T-helper 1 cell treated with Interleukin-12 subunit alpha and Interleukin-12 subunit beta and Interleukin-4 antibody, amounts not matched to agents 30 μg/mL and 1 μg/mL, for 36 hours (primary cell): Measurements from ENCODE around the gene HIVEP3.
"Not testable (repeated sequence)": the region's sequence is repeated elsewhere in the genome, so short reads cannot be mapped to it uniquely, and the experiment has no call there.

ENCODE experiments used
- H3K27ac Mint-ChIP-seq: one replicate; pipeline ENCODE4 v1.8.0; 2021; ENCODE audit warnings: mild to moderate bottlenecking, mixed read lengths
- H3K27me3 Mint-ChIP-seq: one replicate; pipeline ENCODE4 v1.8.0; 2021; ENCODE audit warnings: low read depth, mixed read lengths
- H3K36me3 Mint-ChIP-seq: one replicate; pipeline ENCODE4 v1.8.0; 2021; ENCODE audit warnings: low read depth, mixed read lengths
- H3K4me1 Mint-ChIP-seq: one replicate; pipeline ENCODE4 v1.8.0; 2021; ENCODE audit warnings: low read depth, mixed read lengths
- H3K4me3 Mint-ChIP-seq: one replicate; pipeline ENCODE4 v1.8.0; 2021; ENCODE audit warnings: mild to moderate bottlenecking, moderate library complexity, mixed read lengths
- H3K9me3 Mint-ChIP-seq: one replicate; pipeline ENCODE4 v1.8.0; 2021; ENCODE audit warnings: mixed read lengths

The HIVEP3 gene

GRCh38 chr1:41568204-41568603 is 350.5 kb downstream of the HIVEP3 start:
- Mint-ChIP-seq H3K4me3 (no peak overlapping the region), H3K36me3 (peaks cover 40% of the 10 kb centered on the region), H3K27me3 (no peaks in the 10 kb centered on the region), H3K27ac (no peak overlapping the region), H3K9me3 (no peaks in the 10 kb centered on the region), H3K4me1 (peaks cover 13% of the 10 kb centered on the region)

DNA sequence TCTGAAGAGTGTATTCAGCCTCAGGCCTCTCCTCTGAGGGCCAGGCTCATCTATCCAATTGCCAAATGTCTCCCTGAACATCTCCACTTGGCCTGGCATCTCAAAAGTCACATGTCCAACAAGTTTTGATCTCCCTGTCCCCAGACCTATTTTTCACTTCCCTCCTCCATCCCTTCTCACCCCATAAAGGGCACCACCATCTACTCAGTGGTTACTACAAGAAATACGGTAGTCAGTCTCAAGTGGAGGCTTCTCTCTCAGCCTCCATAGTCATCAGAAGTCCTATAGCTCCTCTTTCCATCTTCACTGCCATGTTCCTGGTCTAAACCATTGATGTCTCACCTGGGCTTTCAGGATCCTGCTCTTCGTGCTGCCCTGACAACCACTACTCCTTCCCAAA is 351.8 kb downstream of the HIVEP3 start:
- Mint-ChIP-seq H3K9me3 (no peaks in the 10 kb centered on the region), H3K27me3 (no peaks in the 10 kb centered on the region), H3K27ac (no peak overlapping the region), H3K4me1 (peaks cover 11% of the 10 kb centered on the region), H3K36me3 (peaks cover 33% of the 10 kb centered on the region), H3K4me3 (no peak overlapping the region)

- Mint-ChIP-seq H3K27me3 (no peaks in the 10 kb centered on the region), H3K4me3 (no peak overlapping the region), H3K36me3 (peaks cover 27% of the 10 kb centered on the region), H3K27ac (no peak overlapping the region), H3K9me3 (no peaks in the 10 kb centered on the region), H3K4me1 (peaks cover 9% of the 10 kb centered on the region)
Measured at GRCh38 chr1:41566274-41566885, 352.3 kb downstream of the HIVEP3 start.

GRCh38 chr1:41564741-41565475 is 353.8 kb downstream of the HIVEP3 start:
- no peak overlapping the region for H3K4me3 Mint-ChIP-seq

DNA sequence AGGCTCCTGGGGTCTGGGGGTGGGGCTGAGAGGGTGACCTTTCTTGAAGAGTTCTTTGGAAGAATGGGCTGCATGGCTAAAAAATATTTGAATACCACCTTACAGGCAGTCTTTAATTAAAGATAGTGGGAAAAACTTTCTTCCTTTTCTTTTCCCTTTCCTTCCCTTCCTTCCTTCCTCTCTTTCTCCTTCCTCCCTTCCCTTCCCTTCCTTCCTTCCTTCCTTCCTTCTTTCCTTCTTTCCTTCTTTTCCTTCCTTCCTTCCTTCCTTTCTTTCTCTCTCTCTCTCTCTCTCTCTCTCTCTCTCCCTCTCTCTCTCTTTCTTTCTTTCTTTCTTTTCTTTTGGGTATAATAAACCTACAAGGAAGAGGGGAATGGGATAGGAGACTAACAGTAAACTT is 356.4 kb downstream of the HIVEP3 start:
- peaks cover 9% of the 10 kb centered on the region for H3K4me1 Mint-ChIP-seq
- no peak overlapping the region for H3K27ac Mint-ChIP-seq
- no peaks in the 10 kb centered on the region for H3K9me3 Mint-ChIP-seq
- H3K36me3 Mint-ChIP-seq, result peaks cover 35% of the 10 kb centered on the region
- H3K27me3 Mint-ChIP-seq, result no peaks in the 10 kb centered on the region
- no peak overlapping the region for H3K4me3 Mint-ChIP-seq

More at GRCh38 chr1:41564741-41565475, 353.8 kb downstream of the HIVEP3 start:
- H3K9me3 Mint-ChIP-seq, result no peaks in the 10 kb centered on the region
- H3K27ac Mint-ChIP-seq, result no peak overlapping the region
- H3K27me3 Mint-ChIP-seq, result no peaks in the 10 kb centered on the region
- H3K36me3 Mint-ChIP-seq, result peaks cover 30% of the 10 kb centered on the region
- peaks cover 9% of the 10 kb centered on the region for H3K4me1 Mint-ChIP-seq

- Mint-ChIP-seq H3K9me3 (peaks cover 10% of the 10 kb centered on the region), H3K27ac (no peak overlapping the region), H3K4me3 (no peak overlapping the region), H3K4me1 (peaks cover 9% of the 10 kb centered on the region), H3K27me3 (no peaks in the 10 kb centered on the region), H3K36me3 (peaks cover 44% of the 10 kb centered on the region)
Measured at GRCh38 chr1:41560931-41561330, 357.8 kb downstream of the HIVEP3 start.

DNA sequence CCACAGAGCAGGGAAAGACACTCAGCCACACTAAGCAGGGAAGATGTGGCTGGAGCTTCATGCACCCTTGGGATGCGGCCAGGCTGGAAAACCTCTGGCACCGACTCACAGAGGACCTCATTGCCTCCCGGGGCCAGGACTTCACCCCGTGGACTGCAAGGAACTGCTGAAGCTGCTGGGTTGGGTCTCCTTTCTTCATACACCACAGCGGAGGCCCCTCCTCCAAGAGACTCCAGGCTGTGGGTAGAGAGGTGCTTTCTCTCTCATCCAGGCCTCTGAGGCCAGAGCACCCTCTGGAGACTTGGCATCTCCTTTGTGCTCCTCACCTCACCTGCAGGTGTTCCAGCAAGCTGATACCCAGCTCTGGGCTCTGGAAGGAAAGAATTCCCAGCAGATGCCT is 358.2 kb downstream of the HIVEP3 start:
- H3K36me3 Mint-ChIP-seq, result peaks cover 47% of the 10 kb centered on the region
- H3K27ac Mint-ChIP-seq, result no peak overlapping the region
- no peak overlapping the region for H3K4me3 Mint-ChIP-seq
- H3K27me3 Mint-ChIP-seq, result no peaks in the 10 kb centered on the region
- H3K9me3 Mint-ChIP-seq, result peaks cover 14% of the 10 kb centered on the region
- peaks cover 12% of the 10 kb centered on the region for H3K4me1 Mint-ChIP-seq

DNA sequence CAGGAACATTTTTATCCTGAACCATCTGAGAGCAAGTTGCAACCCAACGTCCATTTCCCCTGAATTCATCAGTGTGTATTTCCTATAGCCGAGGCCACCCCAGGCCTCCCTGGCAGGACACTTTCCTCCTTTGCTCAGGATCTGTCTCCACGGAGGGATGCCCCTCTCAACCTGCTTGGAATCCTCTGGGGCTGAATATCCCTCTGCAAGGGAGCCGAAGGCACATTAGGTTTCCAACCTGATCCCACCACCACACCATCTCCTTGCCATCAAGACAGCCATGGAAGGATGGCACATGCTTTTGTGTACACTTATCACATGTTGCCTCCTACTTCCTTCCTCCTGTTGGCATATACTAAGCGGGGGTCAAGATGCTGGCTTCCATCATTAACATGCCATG is 359.4 kb downstream of the HIVEP3 start:
- Mint-ChIP-seq H3K4me3 (no peak overlapping the region), H3K4me1 (peaks cover 8% of the 10 kb centered on the region), H3K36me3 (peaks cover 44% of the 10 kb centered on the region), H3K27ac (no peak overlapping the region), H3K9me3 (peaks cover 17% of the 10 kb centered on the region), H3K27me3 (no peaks in the 10 kb centered on the region)

DNA sequence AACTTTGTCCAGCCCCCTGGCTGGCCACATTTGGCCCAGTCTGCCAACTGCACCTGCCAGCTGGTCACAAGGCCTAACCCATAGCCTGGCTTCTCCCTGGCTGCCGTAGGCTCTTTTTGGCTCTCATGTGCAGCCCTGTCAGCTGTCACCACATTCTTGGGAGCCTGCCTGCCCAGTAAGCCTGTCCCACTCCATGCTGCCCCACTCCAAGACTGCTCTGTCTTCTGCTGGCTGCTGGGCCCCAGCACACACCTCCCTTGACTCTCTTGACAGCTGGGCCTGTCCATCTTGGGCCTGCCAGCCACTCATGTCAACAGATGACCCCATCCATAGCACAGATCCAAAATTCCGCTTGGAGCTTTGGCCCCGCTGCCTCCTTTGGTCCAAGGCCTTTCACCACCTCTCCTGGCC is 360.0 kb downstream of the HIVEP3 start:
- H3K4me1 Mint-ChIP-seq, result peaks cover 5% of the 10 kb centered on the region
- no peak overlapping the region for H3K27ac Mint-ChIP-seq
- no peaks in the 10 kb centered on the region for H3K27me3 Mint-ChIP-seq
- peaks cover 23% of the 10 kb centered on the region for H3K9me3 Mint-ChIP-seq
- peaks cover 48% of the 10 kb centered on the region for H3K36me3 Mint-ChIP-seq
- H3K4me3 Mint-ChIP-seq, result no peak overlapping the region

GRCh38 chr1:41557751-41558455 is 360.8 kb downstream of the HIVEP3 start:
- H3K27me3 Mint-ChIP-seq, result no peaks in the 10 kb centered on the region
- peaks cover 5% of the 10 kb centered on the region for H3K4me1 Mint-ChIP-seq
- H3K4me3 Mint-ChIP-seq, result no peak overlapping the region
- H3K27ac Mint-ChIP-seq, result no peak overlapping the region
- peaks cover 53% of the 10 kb centered on the region for H3K36me3 Mint-ChIP-seq
- peaks cover 30% of the 10 kb centered on the region for H3K9me3 Mint-ChIP-seq

GRCh38 chr1:41554746-41555145 is 364.0 kb downstream of the HIVEP3 start:
- Mint-ChIP-seq H3K36me3 (peaks cover 50% of the 10 kb centered on the region), H3K9me3 (peaks cover 35% of the 10 kb centered on the region)
- not testable (repeated sequence) for H3K4me1 Mint-ChIP-seq, H3K27me3 Mint-ChIP-seq, H3K4me3 Mint-ChIP-seq, H3K27ac Mint-ChIP-seq

DNA sequence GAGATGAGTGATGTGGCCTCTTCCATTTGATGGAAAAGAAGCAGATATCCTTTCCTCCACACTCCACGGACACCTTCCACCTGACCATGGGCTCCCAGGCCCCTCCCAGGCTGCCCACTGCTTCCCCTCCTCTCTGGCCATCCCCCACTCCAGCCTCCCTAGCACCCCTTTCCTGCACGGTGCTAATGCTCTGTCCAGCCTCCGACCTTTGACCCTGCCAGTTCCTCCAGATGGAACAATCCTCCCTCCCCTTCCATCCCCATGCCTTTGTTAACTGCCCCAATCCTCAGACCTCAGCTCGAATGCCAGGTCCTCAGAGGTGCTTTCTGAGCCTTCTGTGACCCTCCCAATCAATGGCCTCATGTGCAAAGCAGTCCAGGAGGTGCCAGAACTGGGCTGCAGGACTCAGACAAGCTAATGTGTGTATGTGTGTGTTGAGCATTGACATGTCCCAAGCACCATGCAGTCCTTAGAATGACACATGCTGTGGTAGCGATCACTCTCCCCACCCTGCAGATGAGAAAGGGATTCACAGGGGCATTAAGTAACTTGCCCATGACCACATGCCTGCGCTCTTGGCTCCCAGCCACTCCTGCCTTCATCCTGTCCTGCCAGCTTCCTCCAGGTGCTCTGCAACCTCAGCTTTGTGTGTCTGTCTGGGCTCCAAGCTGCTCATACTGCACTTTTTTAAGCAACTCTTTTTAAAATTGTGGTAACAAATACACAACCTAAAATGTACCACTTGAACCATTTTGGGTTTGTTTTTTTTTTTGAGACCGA is 370.8 kb downstream of the HIVEP3 start:
- Mint-ChIP-seq H3K4me3 (no peak overlapping the region), H3K27ac (no peak overlapping the region), H3K36me3 (peaks cover 30% of the 10 kb centered on the region), H3K9me3 (peaks cover 10% of the 10 kb centered on the region), H3K4me1 (no peaks in the 10 kb centered on the region), H3K27me3 (no peaks in the 10 kb centered on the region)

- Mint-ChIP-seq H3K36me3 (peaks cover 26% of the 10 kb centered on the region), H3K27me3 (no peaks in the 10 kb centered on the region), H3K4me1 (no peaks in the 10 kb centered on the region), H3K4me3 (no peak overlapping the region), H3K27ac (no peak overlapping the region), H3K9me3 (peaks cover 5% of the 10 kb centered on the region)
Measured at GRCh38 chr1:41547336-41547735, 371.4 kb downstream of the HIVEP3 start.

- Mint-ChIP-seq H3K4me3 (no peak overlapping the region), H3K4me1 (no peaks in the 10 kb centered on the region), H3K36me3 (peaks cover 30% of the 10 kb centered on the region), H3K27me3 (no peaks in the 10 kb centered on the region), H3K9me3 (peaks cover 5% of the 10 kb centered on the region), H3K27ac (no peak overlapping the region)
Measured at GRCh38 chr1:41546833-41547135, 371.9 kb downstream of the HIVEP3 start.
